WTC11 (cell line): ENCODE results near the gene SLC34A1. TPM values are rescaled to one million over a fixed set of nuclear protein-coding genes. Genes with fewer than 3 reads are reported as not detected.

Experiments
- ATAC-seq: fragments of 200-7000 bp; cut with Tn5 transposase; 2 replicates; pipeline ENCODE4 v1.10.0; 2021; ENCODE audit warnings: mild to moderate bottlenecking, moderate library complexity
- CTCF ChIA-PET: fragments of 300-600 bp; sonication (Branson Sonifier 250); formaldehyde crosslinking; loops from one replicate; lab custom pipeline; 2021; ENCODE audit warnings: antibody characterized with exemption; lab: Charles Lee
- POLR2A ChIA-PET: fragments of 350-600 bp; sonication (Branson Sonifier 250); formaldehyde crosslinking; loops from one replicate; lab custom pipeline; 2021; ENCODE audit warnings: antibody characterized with exemption; lab: Charles Lee
- DNase-seq: peaks from one replicate; pipeline ENCODE4 v3.0.0; 2021; ENCODE audit warnings: low spot score
- H3K27ac Mint-ChIP-seq: 2 replicates; pipeline ENCODE4 v1.8.0; 2021; ENCODE audit warnings: mixed read lengths
- H3K27me3 Mint-ChIP-seq: 2 replicates; pipeline ENCODE4 v1.8.0; 2021; ENCODE audit warnings: low read depth, mild to moderate bottlenecking, moderate library complexity, mixed read lengths
- H3K36me3 Mint-ChIP-seq: 2 replicates; pipeline ENCODE4 v1.8.0; 2021; ENCODE audit warnings: mixed read lengths
- H3K4me1 Mint-ChIP-seq: 2 replicates; pipeline ENCODE4 v1.8.0; 2022; ENCODE audit warnings: mixed read lengths
- H3K4me3 Mint-ChIP-seq: 2 replicates; pipeline ENCODE4 v1.8.0; 2021; ENCODE audit warnings: mild to moderate bottlenecking, moderate library complexity, mixed read lengths
- H3K9me3 Mint-ChIP-seq: 2 replicates; pipeline ENCODE4 v1.8.0; 2021; ENCODE audit warnings: mixed read lengths
- FOXP1 ChIP-seq: sonication (generic); formaldehyde crosslinking; IDR thresholded peaks from 2 replicates; pipeline ENCODE4 v1.8.0; 2022; ENCODE audit warnings: missing genetic modification reagents, mild to moderate bottlenecking, moderate library complexity, borderline replicate concordance
- GABPB1 ChIP-seq: sonication (generic); formaldehyde crosslinking; IDR thresholded peaks from 2 replicates; pipeline ENCODE4 v1.8.1; 2023; ENCODE audit warnings: mild to moderate bottlenecking, missing genetic modification reagents
- GTF2I ChIP-seq: fragments of 250-450 bp; sonication (Bioruptor Pico); conservative IDR thresholded peaks from 2 replicates; pipeline ENCODE4 v1.4.0; 2021; ENCODE audit warnings: mild to moderate bottlenecking
- IRF2 ChIP-seq: sonication (generic); formaldehyde crosslinking; IDR thresholded peaks from 2 replicates; pipeline ENCODE4 v1.8.0; 2022; ENCODE audit warnings: low read depth, missing genetic modification reagents, borderline replicate concordance
- MAX ChIP-seq: sonication (generic); formaldehyde crosslinking; IDR thresholded peaks from 2 replicates; pipeline ENCODE4 v1.8.0; 2022; ENCODE audit warnings: mild to moderate bottlenecking, missing genetic modification reagents
- MXD4 ChIP-seq: fragments of 250-450 bp; sonication (Bioruptor Pico); IDR thresholded peaks from 2 replicates; pipeline ENCODE4 v1.8.0; 2021; ENCODE audit warnings: mild to moderate bottlenecking, moderate library complexity, borderline replicate concordance
- MYBL2 ChIP-seq: sonication (generic); formaldehyde crosslinking; IDR thresholded peaks from 2 replicates; pipeline ENCODE4 v1.8.1; 2023; ENCODE audit warnings: mild to moderate bottlenecking, moderate library complexity, missing genetic modification reagents
- NFATC4 ChIP-seq: fragments of 250-450 bp; sonication (Bioruptor Pico); IDR thresholded peaks from 2 replicates; pipeline ENCODE4 v1.9.0; 2021; ENCODE audit warnings: mild to moderate bottlenecking
- NFE2L1 ChIP-seq: sonication (generic); formaldehyde crosslinking; IDR thresholded peaks from 2 replicates; pipeline ENCODE4 v1.8.1; 2023; ENCODE audit warnings: missing genetic modification reagents
- NFYB ChIP-seq: sonication (generic); formaldehyde crosslinking; conservative IDR thresholded peaks from 2 replicates; pipeline ENCODE4 v1.8.0; 2022; ENCODE audit warnings: low read depth, missing genetic modification reagents
- PRRX2 ChIP-seq: fragments of 250-450 bp; sonication (Bioruptor Pico); IDR thresholded peaks from 2 replicates; pipeline ENCODE4 v1.8.0; 2021; ENCODE audit warnings: mild to moderate bottlenecking
- SMAD4 ChIP-seq: sonication (generic); formaldehyde crosslinking; IDR thresholded peaks from 2 replicates; pipeline ENCODE4 v1.8.0; 2022; ENCODE audit warnings: mild to moderate bottlenecking, missing genetic modification reagents
- SP1 ChIP-seq: sonication (generic); formaldehyde crosslinking; conservative IDR thresholded peaks from 2 replicates; pipeline ENCODE4 v1.8.1; 2022; ENCODE audit warnings: missing genetic modification reagents
- ZNF263 ChIP-seq: sonication (generic); formaldehyde crosslinking; IDR thresholded peaks from 2 replicates; pipeline ENCODE4 v1.8.1; 2022; ENCODE audit warnings: low read depth, mild to moderate bottlenecking, moderate library complexity, missing genetic modification reagents
- ZSCAN18 ChIP-seq: fragments of 250-450 bp; sonication (Bioruptor Pico); IDR thresholded peaks from 2 replicates; pipeline ENCODE4 v2.1.2; 2022; ENCODE audit warnings: mild to moderate bottlenecking, moderate library complexity
- total RNA-seq: library from RNA; stranded (reverse); gene quantifications from 3 replicates; pipeline ENCODE4 v1.2.3, GENCODE V29; 2021
- TF ChIP-seq, protein P1 (sequence below): sonication (generic); formaldehyde crosslinking; IDR thresholded peaks from 2 replicates; pipeline ENCODE4 v1.8.1; 2023; ENCODE audit warnings: mild to moderate bottlenecking, missing genetic modification reagents
- TF ChIP-seq, protein P2 (sequence below): fragments of 250-450 bp; sonication (Bioruptor Pico); IDR thresholded peaks from 2 replicates; pipeline ENCODE4 v1.8.0; 2021; ENCODE audit warnings: mild to moderate bottlenecking
- TF ChIP-seq, protein P3 (sequence below): sonication (generic); formaldehyde crosslinking; IDR thresholded peaks from 2 replicates; pipeline ENCODE4 v1.8.0; 2023; ENCODE audit warnings: missing genetic modification reagents, mild to moderate bottlenecking, borderline replicate concordance
- TF ChIP-seq, protein P4 (sequence below): sonication (generic); formaldehyde crosslinking; IDR thresholded peaks from 2 replicates; pipeline ENCODE4 v1.8.1; 2022; ENCODE audit warnings: low read depth, missing genetic modification reagents, borderline replicate concordance

The SLC34A1 gene
- total RNA-seq, 1 experiment from 2014 or later = not detected

DNA sequence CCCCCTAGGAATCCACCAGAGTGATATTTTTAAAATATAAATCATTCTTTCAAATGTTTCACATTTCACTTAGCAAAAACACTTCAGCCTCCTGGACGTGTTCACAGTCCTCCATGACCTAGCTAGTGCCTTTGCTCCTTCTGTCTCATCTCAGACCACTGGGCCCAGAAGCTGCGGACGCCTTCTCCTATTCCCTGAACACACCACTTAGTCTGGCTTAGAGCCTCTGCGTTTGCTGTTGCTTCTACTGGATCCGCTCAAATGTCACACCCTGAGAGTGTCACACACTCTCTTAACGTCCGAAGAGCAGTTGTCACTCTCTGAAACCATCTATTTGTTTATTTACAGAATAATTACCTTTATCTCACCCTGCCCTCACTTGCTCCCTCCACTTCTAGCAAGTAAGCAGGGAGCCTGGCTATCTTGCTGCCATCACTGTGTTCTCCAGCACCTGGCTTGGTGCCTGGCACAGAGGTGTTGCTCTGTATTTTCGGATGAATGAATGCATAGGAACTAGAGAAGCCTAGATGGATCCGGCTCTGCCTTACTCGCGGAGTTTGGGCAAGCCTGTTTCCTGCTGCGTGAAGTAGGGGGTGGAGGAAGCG is 41.1 kb downstream of the SLC34A1 start:
- CTCF ChIA-PET = interaction anchor here (0.9 to 9.4 kb wide), 10 partner anchors 19 to 182 kb away, joined by 3 to 95 read pairs (median 6); partner anchors contain the start of gene PFN3

DNA sequence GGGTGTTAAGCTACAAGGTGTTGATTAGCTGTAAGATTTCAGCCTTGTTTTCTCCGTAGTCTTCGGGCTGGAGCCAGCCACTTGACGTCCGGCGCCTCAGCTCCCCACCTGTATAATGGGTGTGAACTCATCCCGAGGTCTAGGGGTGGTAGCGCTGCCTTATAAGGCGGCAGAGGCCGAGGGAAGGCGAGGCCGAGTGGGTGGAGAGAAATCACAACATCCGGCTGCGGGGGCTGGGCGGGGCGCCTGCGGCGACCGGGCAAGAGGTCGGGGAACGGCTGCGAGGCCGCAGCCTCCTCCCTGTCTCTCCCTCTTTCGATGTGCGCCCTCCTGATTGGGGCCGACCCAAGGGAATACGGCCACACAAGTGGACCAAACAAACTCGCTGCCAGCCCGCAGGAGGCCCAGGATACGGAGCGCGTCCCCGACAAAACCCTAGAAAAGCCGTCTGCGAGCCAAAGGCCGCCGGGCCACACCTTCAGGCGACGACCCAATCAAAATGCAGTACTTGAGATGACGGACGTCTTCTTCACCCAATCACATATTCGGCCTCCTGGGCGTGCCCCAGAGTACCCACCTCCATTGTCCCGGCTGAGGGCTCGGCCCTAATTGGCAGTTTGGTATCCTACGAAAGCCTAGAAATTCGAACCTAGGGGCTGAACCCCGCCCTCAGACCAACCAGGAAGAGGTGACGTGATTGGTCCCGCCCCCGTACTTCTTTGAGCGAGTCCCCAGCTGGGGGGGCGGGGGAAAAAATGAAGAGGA is 41.7 kb downstream of the SLC34A1 start:
- Mint-ChIP-seq H3K4me3 (peak overlapping the region; percentile 84), H3K9me3 (no peaks in the 10 kb centered on the region), H3K27me3 (peaks cover 5% of the 10 kb centered on the region), H3K36me3 (no peaks in the 10 kb centered on the region; the same call in 1 of the 2 replicates), H3K27ac (peak overlapping the region; percentile 98), H3K4me1 (peaks cover 18% of the 10 kb centered on the region)
- ATAC-seq = peak; percentile 94
- peak; percentile 100 for DNase-seq
- ChIA-PET POLR2A (interaction anchor here (0.6 to 2.2 kb wide), 17 partner anchors 15 to 114 kb away, joined by 3 to 19 read pairs (median 4); partner anchors contain the start of genes DDX41, MXD3, PDLIM7 and PRR7), CTCF (interaction anchor here (0.6 to 9.4 kb wide), 28 partner anchors 11 to 754 kb away, joined by 3 to 95 read pairs (median 5); partner anchors contain the start of gene PFN3)
- peak; percentile 55; the same call in 1 of the 2 replicates for TF ChIP-seq MAX (CRISPR knock-in tag)
- TF ChIP-seq SP1 = peak; percentile 74
- no peak for TF ChIP-seq IRF2 (CRISPR knock-in tag)
- peak; percentile 51; the same call in 1 of the 2 replicates for TF ChIP-seq NFE2L1 (CRISPR knock-in tag)
- 0 out of 2 replicates have a peak, but pooled peaks have one; percentile 19 for TF ChIP-seq GABPB1 (CRISPR knock-in tag)
- peak; percentile 87 for TF ChIP-seq NFYB (CRISPR knock-in tag)
- TF ChIP-seq ZSCAN18 (CRISPR knock-in tag) = peak; percentile 72; the same call in 1 of the 2 replicates
- TF ChIP-seq, protein P1, sequence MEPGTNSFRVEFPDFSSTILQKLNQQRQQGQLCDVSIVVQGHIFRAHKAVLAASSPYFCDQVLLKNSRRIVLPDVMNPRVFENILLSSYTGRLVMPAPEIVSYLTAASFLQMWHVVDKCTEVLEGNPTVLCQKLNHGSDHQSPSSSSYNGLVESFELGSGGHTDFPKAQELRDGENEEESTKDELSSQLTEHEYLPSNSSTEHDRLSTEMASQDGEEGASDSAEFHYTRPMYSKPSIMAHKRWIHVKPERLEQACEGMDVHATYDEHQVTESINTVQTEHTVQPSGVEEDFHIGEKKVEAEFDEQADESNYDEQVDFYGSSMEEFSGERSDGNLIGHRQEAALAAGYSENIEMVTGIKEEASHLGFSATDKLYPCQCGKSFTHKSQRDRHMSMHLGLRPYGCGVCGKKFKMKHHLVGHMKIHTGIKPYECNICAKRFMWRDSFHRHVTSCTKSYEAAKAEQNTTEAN (CRISPR knock-in tag) = no peak
- TF ChIP-seq PRRX2 (CRISPR knock-in tag) = no peak
- no peak for TF ChIP-seq NFATC4 (CRISPR knock-in tag)
- TF ChIP-seq, protein P2, sequence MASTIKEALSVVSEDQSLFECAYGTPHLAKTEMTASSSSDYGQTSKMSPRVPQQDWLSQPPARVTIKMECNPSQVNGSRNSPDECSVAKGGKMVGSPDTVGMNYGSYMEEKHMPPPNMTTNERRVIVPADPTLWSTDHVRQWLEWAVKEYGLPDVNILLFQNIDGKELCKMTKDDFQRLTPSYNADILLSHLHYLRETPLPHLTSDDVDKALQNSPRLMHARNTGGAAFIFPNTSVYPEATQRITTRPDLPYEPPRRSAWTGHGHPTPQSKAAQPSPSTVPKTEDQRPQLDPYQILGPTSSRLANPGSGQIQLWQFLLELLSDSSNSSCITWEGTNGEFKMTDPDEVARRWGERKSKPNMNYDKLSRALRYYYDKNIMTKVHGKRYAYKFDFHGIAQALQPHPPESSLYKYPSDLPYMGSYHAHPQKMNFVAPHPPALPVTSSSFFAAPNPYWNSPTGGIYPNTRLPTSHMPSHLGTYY (CRISPR knock-in tag) = 0 out of 2 replicates have a peak, but pooled peaks have one; percentile 54
- no peak for TF ChIP-seq MXD4
- TF ChIP-seq MYBL2 = no peak; the same call in 1 of the 2 replicates
- peak; percentile 99 for TF ChIP-seq GTF2I
- no peak for TF ChIP-seq ZNF263 (CRISPR knock-in tag)
- TF ChIP-seq, protein P3, sequence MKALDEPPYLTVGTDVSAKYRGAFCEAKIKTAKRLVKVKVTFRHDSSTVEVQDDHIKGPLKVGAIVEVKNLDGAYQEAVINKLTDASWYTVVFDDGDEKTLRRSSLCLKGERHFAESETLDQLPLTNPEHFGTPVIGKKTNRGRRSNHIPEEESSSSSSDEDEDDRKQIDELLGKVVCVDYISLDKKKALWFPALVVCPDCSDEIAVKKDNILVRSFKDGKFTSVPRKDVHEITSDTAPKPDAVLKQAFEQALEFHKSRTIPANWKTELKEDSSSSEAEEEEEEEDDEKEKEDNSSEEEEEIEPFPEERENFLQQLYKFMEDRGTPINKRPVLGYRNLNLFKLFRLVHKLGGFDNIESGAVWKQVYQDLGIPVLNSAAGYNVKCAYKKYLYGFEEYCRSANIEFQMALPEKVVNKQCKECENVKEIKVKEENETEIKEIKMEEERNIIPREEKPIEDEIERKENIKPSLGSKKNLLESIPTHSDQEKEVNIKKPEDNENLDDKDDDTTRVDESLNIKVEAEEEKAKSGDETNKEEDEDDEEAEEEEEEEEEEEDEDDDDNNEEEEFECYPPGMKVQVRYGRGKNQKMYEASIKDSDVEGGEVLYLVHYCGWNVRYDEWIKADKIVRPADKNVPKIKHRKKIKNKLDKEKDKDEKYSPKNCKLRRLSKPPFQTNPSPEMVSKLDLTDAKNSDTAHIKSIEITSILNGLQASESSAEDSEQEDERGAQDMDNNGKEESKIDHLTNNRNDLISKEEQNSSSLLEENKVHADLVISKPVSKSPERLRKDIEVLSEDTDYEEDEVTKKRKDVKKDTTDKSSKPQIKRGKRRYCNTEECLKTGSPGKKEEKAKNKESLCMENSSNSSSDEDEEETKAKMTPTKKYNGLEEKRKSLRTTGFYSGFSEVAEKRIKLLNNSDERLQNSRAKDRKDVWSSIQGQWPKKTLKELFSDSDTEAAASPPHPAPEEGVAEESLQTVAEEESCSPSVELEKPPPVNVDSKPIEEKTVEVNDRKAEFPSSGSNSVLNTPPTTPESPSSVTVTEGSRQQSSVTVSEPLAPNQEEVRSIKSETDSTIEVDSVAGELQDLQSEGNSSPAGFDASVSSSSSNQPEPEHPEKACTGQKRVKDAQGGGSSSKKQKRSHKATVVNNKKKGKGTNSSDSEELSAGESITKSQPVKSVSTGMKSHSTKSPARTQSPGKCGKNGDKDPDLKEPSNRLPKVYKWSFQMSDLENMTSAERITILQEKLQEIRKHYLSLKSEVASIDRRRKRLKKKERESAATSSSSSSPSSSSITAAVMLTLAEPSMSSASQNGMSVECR = peak; percentile 72; the same call in 1 of the 2 replicates
- peak; percentile 74 for TF ChIP-seq FOXP1 (CRISPR knock-in tag)

More for the DNA sequence above, 41.1 kb downstream of the SLC34A1 start:
- ATAC-seq (no peak), DNase-seq (no peak)
- Mint-ChIP-seq H3K4me3 (peak overlapping the region; percentile 84), H3K4me1 (peaks cover 18% of the 10 kb centered on the region), H3K36me3 (no peaks in the 10 kb centered on the region), H3K27me3 (peaks cover 5% of the 10 kb centered on the region), H3K9me3 (no peaks in the 10 kb centered on the region), H3K27ac (peak overlapping the region; percentile 98)
- TF ChIP-seq SMAD4 (CRISPR knock-in tag) = no peak
- TF ChIP-seq, protein P4, sequence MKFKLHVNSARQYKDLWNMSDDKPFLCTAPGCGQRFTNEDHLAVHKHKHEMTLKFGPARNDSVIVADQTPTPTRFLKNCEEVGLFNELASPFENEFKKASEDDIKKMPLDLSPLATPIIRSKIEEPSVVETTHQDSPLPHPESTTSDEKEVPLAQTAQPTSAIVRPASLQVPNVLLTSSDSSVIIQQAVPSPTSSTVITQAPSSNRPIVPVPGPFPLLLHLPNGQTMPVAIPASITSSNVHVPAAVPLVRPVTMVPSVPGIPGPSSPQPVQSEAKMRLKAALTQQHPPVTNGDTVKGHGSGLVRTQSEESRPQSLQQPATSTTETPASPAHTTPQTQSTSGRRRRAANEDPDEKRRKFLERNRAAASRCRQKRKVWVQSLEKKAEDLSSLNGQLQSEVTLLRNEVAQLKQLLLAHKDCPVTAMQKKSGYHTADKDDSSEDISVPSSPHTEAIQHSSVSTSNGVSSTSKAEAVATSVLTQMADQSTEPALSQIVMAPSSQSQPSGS (CRISPR knock-in tag) = no peak
- TF ChIP-seq SP1 = no peak
- POLR2A ChIA-PET = interaction anchor here (0.6 to 2.2 kb wide), 6 partner anchors 21 to 92 kb away, joined by 3 to 14 read pairs (median 4); partner anchors contain the start of gene DDX41
